ENCODE results near the gene MEFV.
"Not testable (repeated sequence)": the region's sequence is repeated elsewhere in the genome, so short reads cannot be mapped to it uniquely, and the experiment has no call there.

MEFV gene

GRCh38 chr16:3256146-3256865, at the start of gene MEFV:
TSS of gene MEFV (minus strand) at chr16:3256633. CDS start at chr16:3256587, 46 bp downstream.
- no peak for DNase-seq (ENCODE audit: low read depth in 2 of 2)

DNA sequence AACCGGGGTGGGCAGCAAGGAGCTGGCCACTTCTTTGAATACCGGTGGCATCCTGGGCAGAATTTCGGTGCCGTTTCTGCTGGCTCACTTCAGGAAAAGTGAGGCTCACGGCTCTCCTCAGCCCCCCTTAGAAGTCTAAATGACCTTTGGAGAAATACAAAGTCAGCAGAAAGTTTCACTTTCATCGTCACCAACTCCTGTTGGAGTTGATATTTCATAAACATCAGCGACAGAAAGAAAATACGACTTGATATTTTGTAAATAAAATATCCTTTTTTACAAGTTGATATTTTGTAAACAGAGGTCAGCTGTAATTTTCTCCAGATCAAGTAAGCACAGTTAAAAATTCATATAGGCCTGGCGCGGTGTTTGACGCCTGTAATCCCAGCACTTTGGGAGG, 49.6 kb upstream of the MEFV start:
- no peak for DNase-seq (ENCODE audit: low read depth in 2 of 2)

DNA sequence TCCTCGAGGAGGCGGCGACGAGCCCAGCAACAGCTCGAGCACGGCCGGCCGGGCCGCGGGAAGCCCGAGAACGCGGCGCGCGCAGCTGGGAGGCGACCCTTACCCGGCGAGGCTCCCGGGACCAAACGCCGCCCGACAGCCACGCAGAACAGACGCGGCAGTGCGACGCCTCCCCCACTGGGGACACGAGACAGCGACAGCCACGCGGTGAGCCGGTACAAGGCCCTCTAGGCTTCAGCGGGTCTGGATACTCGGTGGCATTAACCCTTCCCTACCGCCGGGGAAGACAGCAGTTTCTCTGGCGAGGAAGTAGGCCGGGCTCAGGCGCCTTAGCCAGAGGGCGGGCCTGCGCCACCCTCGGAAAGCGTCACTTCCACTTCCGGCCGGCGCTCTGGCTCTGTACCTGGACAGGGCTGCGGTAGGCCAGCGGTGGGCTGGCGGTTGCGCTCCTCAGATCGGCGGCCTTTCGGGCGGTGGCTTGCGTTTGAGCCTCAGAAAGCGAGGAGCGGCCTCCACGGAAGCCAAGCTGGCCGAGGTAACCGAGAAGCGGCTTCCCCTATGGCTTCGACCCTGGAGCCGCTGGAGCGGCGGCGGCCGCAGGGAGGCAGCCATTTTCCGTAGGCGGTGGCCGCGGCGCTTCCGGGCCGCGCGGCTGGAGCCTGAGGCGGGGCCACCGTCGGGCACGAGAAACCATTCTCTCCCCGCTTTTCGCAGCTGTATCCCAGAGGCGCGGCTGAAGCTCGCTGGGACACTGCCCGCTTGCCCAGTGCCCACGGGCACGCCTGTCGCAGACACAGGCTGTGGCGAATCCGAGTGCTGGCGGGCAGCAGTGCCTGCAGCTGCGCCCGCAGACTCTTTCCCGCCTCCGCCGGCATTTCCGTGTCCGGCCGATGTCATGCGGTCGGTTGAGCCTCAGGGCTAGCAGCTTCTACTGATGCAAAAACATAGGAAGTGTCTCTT, 49.0 kb upstream of the MEFV start, which contains the start of the genes TIGD7 and ZNF75A:
Gene TIGD7 (minus strand): TSS at position 322 of the 960 bp plus-strand sequence. CDS start 4,816 bp downstream, outside the sequence.
Gene ZNF75A (plus strand): TSS at position 389 of the 960 bp plus-strand sequence. CDS start 2,932 bp downstream, outside the sequence.
- DNase-seq (ENCODE audit: low read depth in 2 of 2), result peak; percentile 68 to 72

GRCh38 chr16:3304370-3304769, 47.9 kb upstream of the MEFV start:
- DNase-seq (ENCODE audit: low read depth in 2 of 2), result no peak

DNA sequence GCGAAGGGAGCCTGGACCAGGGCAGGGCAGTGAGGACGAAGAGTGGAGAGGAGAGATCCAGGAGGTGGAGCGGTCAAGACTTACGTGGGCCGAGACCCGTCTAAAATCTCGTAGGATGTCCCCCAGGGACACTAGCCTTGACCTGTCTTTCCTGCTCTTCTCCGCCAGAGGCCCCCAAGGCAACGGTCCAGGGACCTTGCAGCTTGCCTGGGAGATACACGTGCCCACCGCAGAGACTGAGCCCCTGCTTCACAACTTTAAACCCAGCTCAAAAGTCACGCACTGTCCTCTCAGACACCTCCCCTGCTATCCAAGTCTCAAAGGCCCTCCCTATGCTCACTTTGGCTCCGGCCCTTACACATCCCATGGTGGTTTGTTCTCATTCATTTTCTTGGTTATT, 39.4 kb upstream of the MEFV start:
- no peak for DNase-seq (ENCODE audit: low read depth in 2 of 2)

GRCh38 chr16:3295209-3295608, 38.8 kb upstream of the MEFV start:
- no peak for DNase-seq (ENCODE audit: low read depth in 2 of 2)

GRCh38 chr16:3292604-3293003, 36.2 kb upstream of the MEFV start:
- DNase-seq (ENCODE audit: low read depth in 2 of 2), result no peak

DNA sequence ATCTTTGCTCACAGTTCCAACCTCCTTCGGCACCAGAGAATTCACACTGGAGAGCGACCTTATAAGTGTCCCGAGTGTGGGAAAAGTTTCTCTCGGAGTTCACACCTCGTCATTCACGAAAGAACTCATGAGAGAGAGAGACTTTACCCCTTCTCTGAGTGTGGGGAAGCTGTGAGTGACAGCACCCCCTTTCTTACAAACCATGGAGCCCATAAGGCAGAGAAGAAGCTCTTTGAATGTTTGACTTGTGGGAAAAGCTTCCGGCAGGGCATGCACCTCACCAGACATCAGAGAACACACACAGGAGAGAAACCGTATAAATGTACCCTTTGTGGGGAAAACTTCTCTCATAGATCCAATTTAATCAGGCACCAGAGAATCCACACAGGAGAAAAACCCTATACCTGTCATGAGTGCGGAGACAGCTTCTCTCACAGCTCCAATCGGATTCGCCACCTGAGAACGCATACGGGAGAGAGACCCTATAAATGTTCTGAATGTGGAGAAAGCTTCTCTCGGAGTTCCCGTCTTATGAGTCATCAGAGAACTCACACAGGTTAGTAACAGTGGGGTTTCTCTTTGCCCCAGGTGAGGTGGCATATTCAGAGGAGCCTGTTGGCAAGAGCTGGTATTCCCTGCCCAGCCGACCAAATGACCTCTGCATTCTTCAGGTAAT, 33.7 kb upstream of the MEFV start:
- DNase-seq (ENCODE audit: low read depth in 2 of 2), result no peak

DNA sequence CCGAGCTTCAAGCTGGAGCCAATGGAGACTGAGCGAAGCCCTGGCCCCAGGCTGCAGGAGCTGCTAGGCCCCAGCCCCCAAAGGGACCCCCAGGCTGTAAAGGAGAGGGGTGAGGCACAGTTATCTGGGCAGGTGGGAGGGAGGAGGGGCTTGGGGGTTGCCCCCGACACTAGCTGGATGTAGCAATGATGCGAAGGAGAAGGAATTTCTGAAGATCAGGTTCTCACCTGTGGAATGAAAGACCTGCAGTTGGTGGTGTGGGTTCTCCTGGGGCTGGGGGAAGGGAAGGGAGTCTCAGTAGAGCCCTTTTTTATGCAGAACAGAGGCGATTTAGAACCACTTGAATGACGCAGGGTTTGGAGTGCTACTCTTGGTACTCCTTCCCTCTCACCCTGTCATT, 28.7 kb upstream of the MEFV start:
- no peak for DNase-seq (ENCODE audit: low read depth in 2 of 2)

DNA sequence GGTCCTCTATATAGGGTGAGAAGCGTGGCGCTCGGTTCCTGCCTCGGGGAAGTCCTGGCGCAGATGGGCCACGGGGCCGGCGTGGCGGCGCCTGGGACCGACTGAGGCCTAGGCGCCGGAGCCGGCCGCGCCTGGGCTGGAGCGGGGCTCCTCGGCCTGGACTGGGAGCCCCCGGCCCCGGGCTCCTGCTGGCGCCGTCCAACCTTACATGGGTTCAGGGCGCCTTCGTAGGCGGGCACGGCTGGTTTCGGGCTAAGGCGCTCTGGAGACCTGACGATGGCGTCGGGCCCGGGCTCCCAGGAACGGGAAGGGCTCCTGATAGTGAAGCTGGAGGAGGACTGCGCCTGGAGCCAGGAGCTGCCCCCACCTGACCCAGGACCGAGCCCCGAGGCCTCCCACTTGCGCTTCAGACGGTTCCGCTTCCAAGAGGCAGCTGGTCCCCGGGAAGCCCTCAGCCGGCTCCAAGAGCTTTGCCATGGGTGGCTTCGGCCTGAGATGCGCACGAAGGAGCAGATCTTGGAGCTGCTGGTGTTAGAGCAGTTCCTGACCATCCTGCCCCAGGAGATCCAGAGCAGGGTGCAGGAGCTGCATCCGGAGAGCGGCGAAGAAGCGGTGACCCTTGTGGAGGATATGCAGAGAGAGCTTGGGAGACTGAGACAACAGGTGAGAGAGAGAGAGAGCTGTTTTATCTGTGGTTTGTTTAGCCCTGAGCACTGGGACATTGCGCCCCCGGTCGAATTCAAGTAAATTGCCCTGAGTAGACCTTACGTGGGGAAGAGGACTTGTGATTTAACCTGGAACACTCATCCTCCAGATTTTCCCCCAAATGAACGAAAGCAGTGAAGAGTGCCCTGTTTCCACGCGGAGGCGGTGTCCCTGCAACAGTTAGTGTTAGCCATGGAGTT, 27.4 kb upstream of the MEFV start:
- DNase-seq (ENCODE audit: low read depth in 2 of 2), result no peak

DNA sequence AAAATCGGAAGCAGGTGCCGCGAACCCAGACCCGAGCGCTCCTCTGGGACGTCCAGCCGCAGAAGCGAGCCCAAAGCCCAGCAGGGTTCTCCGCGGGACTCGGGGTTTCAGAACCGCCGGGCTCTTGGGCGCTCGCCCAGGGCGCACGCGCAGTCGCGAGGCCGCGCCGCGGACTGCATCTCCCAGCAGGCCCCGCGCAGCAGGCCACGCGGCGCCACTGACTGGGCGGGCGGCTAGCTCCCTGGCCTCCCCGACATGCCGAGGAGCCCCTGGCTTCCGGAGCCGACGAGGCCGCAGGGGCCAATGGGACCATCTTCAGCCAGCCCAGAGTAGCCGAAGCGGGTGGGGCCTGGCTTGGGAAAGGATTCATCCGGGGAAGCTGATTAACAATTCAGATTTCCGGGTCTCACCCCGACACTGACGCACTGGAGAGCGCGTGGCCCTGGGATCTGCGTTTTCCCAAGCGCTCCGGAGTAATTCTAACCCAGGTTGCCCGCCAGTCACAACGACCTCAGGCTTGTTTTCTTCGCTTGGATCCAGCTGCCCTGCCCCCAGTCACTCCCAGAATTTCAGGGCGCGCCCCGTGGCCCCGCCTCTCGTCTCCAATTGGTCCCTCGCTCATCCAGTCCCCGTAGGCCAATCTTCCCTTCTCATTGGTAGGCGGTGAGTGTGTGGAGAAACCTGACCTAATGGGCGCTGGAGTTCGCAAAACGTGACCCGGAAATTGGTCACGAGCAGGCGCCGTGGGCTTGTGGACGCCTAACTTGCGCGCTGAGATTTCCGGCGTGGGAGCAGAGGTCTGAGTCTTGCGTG, 26.5 kb upstream of the MEFV start, which contains the start of gene ZNF263:
Gene ZNF263 (plus strand): TSS at position 762 of the 813 bp plus-strand sequence. CDS start 328 bp downstream, outside the sequence.
- peak; percentile 85 to 86 for DNase-seq (ENCODE audit: low read depth in 2 of 2)

GRCh38 chr16:3282103-3282729, 25.8 kb upstream of the MEFV start:
- DNase-seq (ENCODE audit: low read depth in 2 of 2), result no peak

DNA sequence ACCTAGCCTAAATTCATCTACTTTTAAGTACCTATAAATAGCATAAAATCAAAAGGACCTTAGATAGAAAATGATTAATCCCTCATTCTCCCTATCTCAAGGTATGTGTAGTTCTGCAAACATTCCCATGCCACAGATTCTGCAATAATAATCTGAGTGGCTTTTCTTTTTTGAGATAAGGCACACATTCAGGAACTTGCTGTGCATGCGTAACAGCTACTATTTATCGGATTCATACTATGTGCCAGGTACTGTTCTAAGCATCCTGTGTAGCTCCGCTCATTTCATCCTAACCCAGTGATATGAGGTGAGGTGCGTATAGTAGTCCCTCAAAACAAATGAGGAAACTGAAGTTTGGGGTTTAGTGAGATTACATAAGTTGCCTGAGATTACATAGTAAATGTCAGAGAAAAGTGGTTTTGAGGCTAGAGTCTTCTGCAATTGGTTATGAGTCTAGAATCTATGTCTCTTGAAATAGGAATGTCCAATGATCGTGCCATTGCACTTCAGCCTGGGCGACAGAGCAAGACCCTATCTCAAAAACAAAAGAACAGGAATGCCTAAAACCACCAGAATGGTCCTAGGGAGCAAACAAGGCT, 24.9 kb upstream of the MEFV start:
- DNase-seq (ENCODE audit: low read depth in 2 of 2), result no peak

DNA sequence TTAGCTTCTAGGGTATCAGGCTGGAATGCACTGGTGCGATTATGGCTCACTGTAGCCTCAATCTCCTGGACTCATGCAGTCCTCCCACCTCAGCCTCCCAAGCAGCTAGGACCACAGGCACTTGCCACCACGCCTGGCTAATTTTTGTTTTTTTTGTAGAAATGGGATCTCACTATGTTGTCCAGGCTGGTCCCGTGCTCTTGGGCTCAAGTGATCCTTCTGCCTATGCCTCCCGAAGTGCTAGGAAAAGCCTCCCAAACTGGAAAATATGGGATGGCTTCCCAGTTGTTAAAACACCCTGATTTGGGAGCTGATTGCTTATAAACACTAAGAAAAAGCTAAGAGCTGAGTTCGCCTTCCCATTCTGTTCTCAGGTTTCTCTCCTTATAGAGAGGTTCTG, 20.2 kb upstream of the MEFV start:
- DNase-seq (ENCODE audit: low read depth in 2 of 2), result no peak

GRCh38 chr16:3274947-3275346, 18.5 kb upstream of the MEFV start:
- no peak for DNase-seq (ENCODE audit: low read depth in 2 of 2)

GRCh38 chr16:3274490-3274889, 18.1 kb upstream of the MEFV start:
- no peak for DNase-seq (ENCODE audit: low read depth in 2 of 2)

- DNase-seq (ENCODE audit: low read depth in 2 of 2), result not testable (repeated sequence)
Observed at GRCh38 chr16:3271281-3271680, 14.8 kb upstream of the MEFV start.

DNA sequence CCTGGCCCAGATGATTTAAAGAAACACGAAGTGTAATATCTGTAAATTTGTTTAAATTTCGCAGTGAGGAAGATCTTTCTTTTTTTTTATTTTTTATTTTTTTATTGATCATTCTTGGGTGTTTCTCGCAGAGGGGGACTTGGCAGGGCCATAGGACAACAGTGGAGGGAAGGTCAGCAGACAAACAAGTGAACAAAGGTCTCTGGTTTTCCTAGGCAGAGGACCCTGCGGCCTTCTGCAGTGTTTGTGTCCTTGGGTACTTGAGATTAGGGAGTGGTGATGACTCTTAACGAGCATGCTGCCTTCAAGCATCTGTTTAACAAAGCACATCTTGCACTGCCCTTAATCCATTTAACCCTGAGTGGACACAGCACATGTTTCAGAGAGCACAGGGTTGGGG, 14.3 kb upstream of the MEFV start:
- DNase-seq (ENCODE audit: low read depth in 2 of 2), result not testable (repeated sequence)

GRCh38 chr16:3268294-3268693, 11.9 kb upstream of the MEFV start:
- DNase-seq (ENCODE audit: low read depth in 2 of 2), result no peak
